HUES6 (cell line): Measurements from ENCODE around the gene PRKCA.

ENCODE experiments used
- H3K27ac ChIP-seq: 2 replicates; pipeline ENCODE4 v1.7.0; 2013; ENCODE audit warnings: low read depth, mild to moderate bottlenecking, low read length, inconsistent platforms
- H3K27me3 ChIP-seq: 2 replicates; pipeline ENCODE4 v1.6.1; 2013; ENCODE audit warnings: low read length; ENCODE audit not compliant: control insufficient read depth, insufficient read depth
- H3K36me3 ChIP-seq: 2 replicates; pipeline ENCODE4 v1.6.1; 2013; ENCODE audit warnings: low read length; ENCODE audit not compliant: control insufficient read depth, insufficient read depth
- H3K4me1 ChIP-seq: 2 replicates; pipeline ENCODE4 v1.6.1; 2013; ENCODE audit warnings: low read length; ENCODE audit not compliant: control insufficient read depth, insufficient read depth
- H3K4me3 ChIP-seq: 2 replicates; pipeline ENCODE4 v1.5.1; 2013; ENCODE audit warnings: low read depth, low read length
- H3K9ac ChIP-seq: one replicate; pipeline ENCODE4 v1.6.1; 2013; ENCODE audit warnings: mild to moderate bottlenecking, low read length
- H3K9me3 ChIP-seq: 2 replicates; pipeline ENCODE4 v1.6.1; 2013; ENCODE audit warnings: low read depth, low read length; ENCODE audit not compliant: control insufficient read depth, insufficient read depth

PRKCA gene

DNA sequence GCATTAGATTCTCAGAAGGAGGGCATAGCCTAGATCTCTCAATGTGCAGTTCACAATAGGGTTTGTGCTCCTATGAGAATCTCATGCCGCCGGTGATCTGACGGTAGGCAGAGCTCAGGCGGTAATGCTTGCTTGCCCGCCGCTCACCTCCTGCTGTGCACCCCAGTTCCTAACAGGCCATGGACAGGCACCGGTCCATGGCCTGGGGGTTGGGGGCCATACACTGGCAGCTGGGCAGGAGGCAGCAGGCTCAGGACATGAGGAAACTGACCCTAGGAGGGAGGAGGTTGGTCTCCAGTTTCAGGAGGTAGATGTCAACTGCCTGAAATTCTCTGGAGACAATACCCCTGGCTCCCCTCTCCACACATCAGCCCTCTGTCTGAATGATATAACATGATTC lies 287.5 kb downstream of the PRKCA start:
- no peaks in the 10 kb centered on the region for H3K36me3 ChIP-seq
- H3K9me3 ChIP-seq = peaks cover 3% of the 10 kb centered on the region; the same call in 1 of the 2 replicates
- no peaks in the 10 kb centered on the region for H3K4me1 ChIP-seq
- no peak overlapping the region for H3K27ac ChIP-seq
- no peak overlapping the region for H3K4me3 ChIP-seq
- H3K27me3 ChIP-seq = no peaks in the 10 kb centered on the region
- H3K9ac ChIP-seq = no peak overlapping the region

DNA sequence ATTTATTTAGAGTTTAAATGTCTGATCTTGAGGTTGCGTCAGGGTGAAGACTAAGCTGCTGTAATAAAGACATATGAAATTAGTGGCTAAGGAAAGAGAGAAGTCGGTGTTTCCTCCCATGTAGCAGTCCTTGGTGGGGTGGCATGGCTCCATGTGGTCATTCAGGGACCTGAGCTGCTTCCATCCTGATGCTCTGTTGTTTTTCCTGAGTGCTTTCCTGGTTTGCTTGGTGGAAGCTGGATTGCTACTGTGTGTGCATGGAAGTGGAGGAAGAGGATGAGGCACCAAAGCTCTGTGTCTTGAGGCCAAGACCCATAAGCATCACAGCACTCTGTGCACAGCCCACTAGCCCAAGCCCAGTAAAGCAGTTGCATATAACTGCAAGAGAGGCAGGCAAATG lies 290.7 kb downstream of the PRKCA start:
- Histone ChIP-seq H3K27me3 (no peaks in the 10 kb centered on the region), H3K27ac (no peak overlapping the region), H3K9me3 (peaks cover 10% of the 10 kb centered on the region), H3K4me3 (no peak overlapping the region), H3K9ac (no peak overlapping the region), H3K36me3 (no peaks in the 10 kb centered on the region), H3K4me1 (no peaks in the 10 kb centered on the region)

DNA sequence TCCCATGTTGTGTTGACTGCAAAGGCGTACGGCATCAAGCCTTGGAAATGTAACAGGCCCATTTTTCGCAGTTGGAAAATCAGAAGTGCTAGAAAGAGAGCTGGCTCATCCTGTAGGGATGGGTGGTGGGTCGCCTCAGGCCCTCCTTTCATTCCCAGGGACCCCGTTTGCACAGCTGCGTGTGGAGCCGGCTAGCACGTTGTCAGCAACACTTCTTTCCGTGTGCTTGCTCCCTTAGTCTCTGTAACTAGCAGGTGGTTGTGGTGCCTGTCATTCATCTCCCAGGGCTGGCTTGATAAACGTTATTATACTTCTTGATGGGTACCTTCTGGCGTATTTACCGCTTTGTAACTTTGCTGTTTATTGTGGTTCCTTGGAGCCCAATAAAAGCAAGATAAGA lies 293.5 kb downstream of the PRKCA start:
- H3K4me1 ChIP-seq = no peaks in the 10 kb centered on the region
- H3K27ac ChIP-seq = no peak overlapping the region
- no peaks in the 10 kb centered on the region for H3K27me3 ChIP-seq
- no peaks in the 10 kb centered on the region for H3K36me3 ChIP-seq
- no peak overlapping the region for H3K4me3 ChIP-seq
- H3K9me3 ChIP-seq = peaks cover 7% of the 10 kb centered on the region; the same call in 1 of the 2 replicates
- H3K9ac ChIP-seq = no peak overlapping the region

DNA sequence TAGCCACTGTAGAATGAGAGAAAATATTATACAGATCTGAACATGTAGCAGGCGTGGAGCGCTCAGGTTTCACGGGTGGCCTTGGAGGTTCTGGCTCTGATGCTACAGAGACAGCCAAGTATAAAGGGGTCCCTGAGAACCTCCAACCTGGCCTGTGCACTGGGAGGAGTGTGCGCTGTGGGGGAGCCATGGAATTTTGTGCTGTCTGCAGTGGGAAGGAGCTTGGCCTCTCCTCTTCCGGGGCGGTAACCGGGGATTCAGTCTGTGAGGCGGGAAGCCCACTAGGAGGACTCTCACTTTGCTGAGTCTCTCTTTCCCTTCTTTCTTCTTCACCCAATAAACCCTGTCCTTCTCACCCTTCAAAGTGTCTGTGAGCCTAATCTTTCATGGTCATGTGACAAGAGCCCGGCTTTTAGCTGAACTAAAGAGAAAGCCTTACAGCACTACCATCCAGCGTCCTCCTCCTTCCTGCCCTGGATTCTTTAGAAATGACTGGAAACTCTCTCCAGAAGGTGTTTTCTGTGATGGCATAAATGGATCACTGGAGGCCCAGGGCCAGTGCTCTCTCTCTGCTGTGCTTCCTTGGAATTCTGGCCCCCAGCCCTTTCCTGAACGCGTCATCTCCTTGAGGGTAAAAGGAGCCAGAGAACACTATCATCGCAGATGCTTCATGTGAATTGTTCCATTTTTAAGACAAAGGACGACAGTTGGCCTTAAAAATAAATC lies 300.4 kb downstream of the PRKCA start:
- H3K9ac ChIP-seq = no peak overlapping the region
- H3K27ac ChIP-seq = no peak overlapping the region
- H3K4me3 ChIP-seq = peak overlapping the region; percentile 46
- no peaks in the 10 kb centered on the region for H3K27me3 ChIP-seq
- H3K9me3 ChIP-seq = no peaks in the 10 kb centered on the region
- H3K4me1 ChIP-seq = peaks cover 8% of the 10 kb centered on the region
- no peaks in the 10 kb centered on the region for H3K36me3 ChIP-seq

DNA sequence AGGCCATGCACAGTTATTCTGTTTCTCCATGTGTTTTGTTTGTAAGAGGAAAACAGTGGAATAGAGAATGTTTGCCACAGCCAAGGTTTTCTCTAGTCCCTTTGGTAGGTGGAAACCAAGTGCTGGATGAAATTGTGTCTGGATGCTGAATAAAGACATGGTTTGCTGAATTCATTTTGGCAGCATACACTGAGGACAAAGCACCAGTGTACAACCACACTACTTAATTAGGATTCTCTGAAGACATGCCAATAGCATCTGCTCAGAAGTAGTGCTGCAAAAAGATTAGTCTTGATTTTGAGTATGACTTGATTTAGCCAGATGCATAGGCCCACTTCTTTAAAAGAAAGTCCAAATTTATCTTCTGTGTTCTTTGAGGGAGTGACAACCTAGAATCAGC lies 302.0 kb downstream of the PRKCA start:
- Histone ChIP-seq H3K4me3 (no peak overlapping the region), H3K36me3 (no peaks in the 10 kb centered on the region), H3K27ac (no peak overlapping the region), H3K9ac (no peak overlapping the region), H3K27me3 (no peaks in the 10 kb centered on the region), H3K9me3 (no peaks in the 10 kb centered on the region), H3K4me1 (peaks cover 8% of the 10 kb centered on the region)

DNA sequence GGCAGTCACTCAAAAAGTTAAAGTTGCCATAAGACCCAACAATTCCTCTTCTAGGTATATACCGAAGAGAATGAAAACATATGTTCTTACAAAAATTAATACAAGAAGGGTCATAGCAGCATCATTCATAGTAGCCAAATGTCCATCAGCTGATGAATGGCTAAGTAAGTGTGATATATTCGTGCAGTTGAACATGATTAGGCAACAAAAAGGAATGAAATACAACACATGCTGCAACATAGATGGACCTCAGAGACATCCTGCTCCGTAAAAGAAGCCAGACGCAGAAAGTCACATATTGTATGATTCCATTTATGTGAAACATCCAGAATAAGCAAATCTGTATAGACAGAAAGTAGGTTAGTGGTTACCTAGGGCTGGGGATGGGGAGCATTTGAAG lies 303.1 kb downstream of the PRKCA start:
- Histone ChIP-seq H3K27ac (no peak overlapping the region), H3K4me1 (peaks cover 8% of the 10 kb centered on the region), H3K36me3 (no peaks in the 10 kb centered on the region), H3K4me3 (no peak overlapping the region), H3K27me3 (no peaks in the 10 kb centered on the region), H3K9ac (no peak overlapping the region), H3K9me3 (no peaks in the 10 kb centered on the region)

DNA sequence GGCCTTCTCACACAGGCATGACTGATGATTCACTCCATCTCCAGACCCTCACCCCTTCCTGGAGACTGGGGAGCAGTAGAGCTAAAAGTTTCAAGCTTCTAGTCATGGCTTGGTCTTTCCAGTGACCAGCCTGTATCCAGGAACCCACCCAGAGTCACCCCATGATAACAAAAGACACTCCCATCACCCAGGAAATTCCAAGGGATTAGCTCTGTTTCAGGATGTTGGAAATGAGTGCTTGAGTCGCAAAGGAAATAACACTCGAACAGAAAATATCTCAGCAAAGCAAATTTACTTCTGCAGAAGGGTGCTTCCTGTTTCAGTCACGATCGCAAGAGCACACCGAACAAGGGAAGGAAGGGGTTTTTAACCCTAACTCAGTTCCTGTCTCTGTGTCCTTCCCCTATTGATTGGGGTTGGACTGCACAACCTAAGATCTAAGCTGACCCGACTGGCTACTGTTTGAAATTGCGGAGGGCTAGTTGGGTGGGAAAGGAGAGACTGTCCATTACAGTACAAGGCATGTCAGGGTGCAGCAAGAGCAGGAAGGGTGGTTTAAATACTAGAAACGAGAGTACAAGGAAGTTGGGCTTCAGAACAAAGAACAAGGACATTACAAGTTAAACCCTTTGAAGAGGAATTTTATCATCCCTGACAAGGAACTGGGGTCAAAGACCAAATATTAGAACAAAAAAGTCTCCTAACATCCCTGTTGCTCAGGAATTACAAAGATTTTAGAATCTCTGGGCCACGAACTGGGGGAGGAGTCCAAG lies 308.1 kb downstream of the PRKCA start:
- Histone ChIP-seq H3K36me3 (no peaks in the 10 kb centered on the region), H3K4me1 (no peaks in the 10 kb centered on the region), H3K27ac (no peak overlapping the region), H3K4me3 (no peak overlapping the region), H3K9me3 (peaks cover 7% of the 10 kb centered on the region; the same call in 1 of the 2 replicates), H3K9ac (no peak overlapping the region), H3K27me3 (no peaks in the 10 kb centered on the region)

DNA sequence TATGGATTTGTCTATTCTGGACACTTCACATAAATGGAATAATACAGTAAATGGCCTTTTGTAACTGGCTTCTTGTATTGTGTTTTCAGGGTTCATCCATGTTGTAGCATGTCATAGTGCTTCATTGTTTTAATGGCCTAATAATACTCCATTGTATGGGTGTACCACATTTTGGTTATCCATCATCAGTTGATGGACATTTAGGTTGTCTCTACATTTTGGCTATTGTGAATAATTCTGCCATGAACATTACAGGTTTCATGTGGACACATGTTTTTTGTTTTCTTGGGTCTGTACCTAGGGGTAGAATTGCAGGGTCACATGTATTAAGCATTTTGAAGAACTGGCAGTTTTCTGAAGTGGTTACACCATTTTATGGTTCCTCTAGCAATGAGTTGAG lies 309.0 kb downstream of the PRKCA start:
- peaks cover 7% of the 10 kb centered on the region; the same call in 1 of the 2 replicates for H3K9me3 ChIP-seq

DNA sequence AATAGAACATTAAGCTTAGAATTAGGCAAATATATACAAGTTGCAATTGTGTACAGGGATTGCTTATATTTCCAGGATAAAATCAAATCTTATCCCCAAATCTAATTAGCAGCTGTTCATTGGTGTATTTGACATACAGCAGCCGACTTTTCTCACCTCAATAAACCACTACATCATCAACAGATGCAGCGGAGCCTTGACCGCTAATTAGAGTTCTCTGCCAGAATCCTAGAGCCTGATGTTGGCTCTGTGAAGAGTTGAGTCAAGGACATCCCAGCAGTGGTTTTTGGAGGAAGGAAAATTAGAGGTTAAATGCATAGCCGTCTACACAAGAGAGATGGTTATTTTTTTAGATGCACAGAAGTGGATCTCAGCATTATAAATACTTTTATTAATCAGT lies 310.6 kb downstream of the PRKCA start:
- no peaks in the 10 kb centered on the region for H3K4me1 ChIP-seq
- peaks cover 7% of the 10 kb centered on the region; the same call in 1 of the 2 replicates for H3K9me3 ChIP-seq
- no peaks in the 10 kb centered on the region for H3K27me3 ChIP-seq
- H3K9ac ChIP-seq = no peak overlapping the region
- H3K27ac ChIP-seq = no peak overlapping the region
- H3K36me3 ChIP-seq = no peaks in the 10 kb centered on the region
- no peak overlapping the region for H3K4me3 ChIP-seq

More for the DNA sequence above, 309.0 kb downstream of the PRKCA start:
- H3K27me3 ChIP-seq = no peaks in the 10 kb centered on the region
- H3K4me1 ChIP-seq = no peaks in the 10 kb centered on the region
- no peak overlapping the region for H3K9ac ChIP-seq
- no peaks in the 10 kb centered on the region for H3K36me3 ChIP-seq
- no peak overlapping the region for H3K4me3 ChIP-seq
- no peak overlapping the region for H3K27ac ChIP-seq

DNA sequence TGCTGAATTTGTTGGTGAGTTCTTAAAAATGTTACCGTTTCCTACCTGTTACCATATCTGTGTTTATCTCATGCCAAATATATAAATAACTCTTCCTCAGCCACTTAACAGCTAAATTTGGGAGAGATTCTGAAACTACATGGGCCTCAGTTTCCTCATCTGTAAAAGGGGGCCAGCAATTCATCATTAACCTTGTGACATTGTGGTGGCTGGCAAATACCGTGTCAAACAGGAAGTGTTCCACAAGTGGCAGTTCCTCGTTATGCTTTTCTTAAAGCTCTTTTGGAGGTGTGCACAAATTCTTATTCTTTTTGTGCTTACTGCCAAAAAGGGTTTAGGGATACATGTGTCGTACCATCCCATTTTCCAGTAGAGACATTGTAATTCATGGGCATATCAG lies 312.1 kb downstream of the PRKCA start:
- no peaks in the 10 kb centered on the region for H3K27me3 ChIP-seq
- H3K4me3 ChIP-seq = no peak overlapping the region

DNA sequence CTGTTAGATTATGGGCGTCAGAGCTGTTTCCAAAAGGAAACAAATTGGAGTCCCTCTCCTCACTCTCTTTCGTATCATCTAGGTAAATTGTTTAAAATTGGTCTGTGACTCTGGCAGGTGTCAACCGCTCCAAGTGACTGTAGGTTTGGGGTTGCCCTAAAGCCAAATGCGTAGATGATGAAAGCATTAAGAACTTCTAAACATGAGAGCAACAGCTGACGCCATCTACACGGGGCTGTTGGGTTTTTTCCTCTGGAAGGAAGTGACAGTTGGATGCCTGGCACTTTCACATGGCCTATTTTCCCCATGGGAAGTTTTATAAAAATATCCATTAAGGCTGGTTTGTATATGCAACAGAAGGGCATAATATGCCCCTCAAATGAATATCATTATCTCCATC lies 316.8 kb downstream of the PRKCA start:
- no peaks in the 10 kb centered on the region for H3K27me3 ChIP-seq
- H3K4me1 ChIP-seq = no peaks in the 10 kb centered on the region
- H3K4me3 ChIP-seq = no peak overlapping the region

More for the DNA sequence above, 312.1 kb downstream of the PRKCA start:
- Histone ChIP-seq H3K9me3 (peaks cover 7% of the 10 kb centered on the region; the same call in 1 of the 2 replicates), H3K36me3 (no peaks in the 10 kb centered on the region), H3K9ac (no peak overlapping the region), H3K4me1 (no peaks in the 10 kb centered on the region), H3K27ac (no peak overlapping the region)

More for the DNA sequence above, 316.8 kb downstream of the PRKCA start:
- Histone ChIP-seq H3K27ac (no peak overlapping the region), H3K36me3 (no peaks in the 10 kb centered on the region), H3K9ac (no peak overlapping the region), H3K9me3 (no peaks in the 10 kb centered on the region)
